Testis (tissue), 2 donors: ENCODE data around the gene FAM222A.

Experiments used
- CTCF ChIP-seq, 3 experiments: fragments of 450-650 bp in 2 of 3; fragments of 200-600 bp in 1 of 3; sonication (generic) in 1 of 3; IDR thresholded peaks; one replicate each; pipeline ENCODE4 v1.5.1; 2016 to 2019; ENCODE audit warnings: antibody characterized with exemption in 3 of 3, mild to moderate bottlenecking in 2 of 3, moderate library complexity in 1 of 3
- POLR2A ChIP-seq: fragments of 450-650 bp; IDR thresholded peaks from one replicate; pipeline ENCODE4 v1.6.1; 2017; ENCODE audit warnings: antibody characterized with exemption, mild to moderate bottlenecking, moderate library complexity

GRCh38 chr12:109709401-109709991 is 4.1 kb upstream of the FAM222A start:
- TF ChIP-seq CTCF (IDR thresholded peaks at IDR 0.05) (no peak), POLR2A (no peak)
